ENCODE data around the gene EPG5.

- TF ChIP-seq RARB (CRISPR knock-in tag; IDR thresholded peaks at IDR 0.05) (no peak), ISL1 (CRISPR knock-in tag; IDR thresholded peaks at IDR 0.05) (no peak), ZFP3 (CRISPR knock-in tag; IDR thresholded peaks at IDR 0.05) (no peak), ARNTL (CRISPR knock-in tag; IDR thresholded peaks at IDR 0.05; ENCODE audit: borderline replicate concordance, low read depth) (no peak), OSR1 (CRISPR knock-in tag; IDR thresholded peaks at IDR 0.05) (no peak), PATZ1 (CRISPR knock-in tag; IDR thresholded peaks at IDR 0.05; ENCODE audit: borderline replicate concordance) (no peak)
- TF ChIP-seq, protein P1, sequence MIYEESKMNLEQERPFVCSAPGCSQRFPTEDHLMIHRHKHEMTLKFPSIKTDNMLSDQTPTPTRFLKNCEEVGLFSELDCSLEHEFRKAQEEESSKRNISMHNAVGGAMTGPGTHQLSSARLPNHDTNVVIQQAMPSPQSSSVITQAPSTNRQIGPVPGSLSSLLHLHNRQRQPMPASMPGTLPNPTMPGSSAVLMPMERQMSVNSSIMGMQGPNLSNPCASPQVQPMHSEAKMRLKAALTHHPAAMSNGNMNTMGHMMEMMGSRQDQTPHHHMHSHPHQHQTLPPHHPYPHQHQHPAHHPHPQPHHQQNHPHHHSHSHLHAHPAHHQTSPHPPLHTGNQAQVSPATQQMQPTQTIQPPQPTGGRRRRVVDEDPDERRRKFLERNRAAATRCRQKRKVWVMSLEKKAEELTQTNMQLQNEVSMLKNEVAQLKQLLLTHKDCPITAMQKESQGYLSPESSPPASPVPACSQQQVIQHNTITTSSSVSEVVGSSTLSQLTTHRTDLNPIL (CRISPR knock-in tag; IDR thresholded peaks at IDR 0.05; ENCODE audit: low read depth): no peak
Observed at GRCh38 chr18:45980229-45980628, 13.1 kb upstream of the EPG5 start.

Measured in SK-N-SH treated with all-trans-retinoic acid at 6 μM for 48 hours (cell line).